Measurements from ENCODE around the gene MAP3K7CL.

MAP3K7CL gene

GRCh38 chr21:29201186-29201585 lies 70.7 kb downstream of the MAP3K7CL start:
- DNase-seq, result no peak

DNA sequence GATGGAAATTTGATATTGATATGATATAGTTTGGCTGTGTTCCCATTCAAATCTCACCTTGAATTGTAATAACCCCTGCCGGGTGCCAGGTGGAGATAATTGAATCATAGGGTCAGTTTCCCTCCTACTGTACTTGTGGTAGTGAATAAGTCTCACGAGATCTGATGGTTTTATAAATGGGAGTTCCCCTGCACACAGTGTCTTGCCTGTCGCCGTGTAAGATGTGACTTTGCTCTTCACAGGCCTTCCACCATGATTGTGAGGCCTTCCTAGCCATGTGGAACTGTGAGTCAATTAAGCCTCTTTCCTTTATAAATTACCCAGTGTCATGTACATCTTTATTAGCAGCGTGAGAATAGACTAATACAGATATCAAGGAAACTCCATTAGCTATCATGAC lies 74.6 kb downstream of the MAP3K7CL start:
- DNase-seq, result no peak

GRCh38 chr21:29205988-29206387 lies 75.5 kb downstream of the MAP3K7CL start:
- DNase-seq, result no peak

GRCh38 chr21:29206445-29206844 lies 76.0 kb downstream of the MAP3K7CL start:
- no peak for DNase-seq

DNA sequence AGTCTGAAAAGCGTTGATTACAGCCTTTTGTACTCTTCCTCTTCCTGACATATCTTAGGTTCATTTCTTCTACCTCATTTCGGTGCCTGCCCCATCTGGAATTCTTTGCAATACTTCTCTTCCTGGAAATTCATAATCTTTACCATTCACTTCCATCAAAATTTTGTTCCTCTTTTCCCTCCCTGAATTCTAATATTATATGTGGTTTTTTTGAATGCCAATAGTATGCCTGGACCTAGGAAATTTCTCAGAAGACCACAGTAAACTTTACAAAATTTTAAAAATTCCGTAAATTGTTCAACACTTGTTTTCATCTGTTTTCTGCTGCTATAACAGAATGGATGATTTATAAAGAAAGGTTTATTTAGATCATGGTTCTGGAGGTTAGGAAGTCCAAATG lies 76.8 kb downstream of the MAP3K7CL start:
- DNase-seq, result no peak

GRCh38 chr21:29208044-29208681 lies 77.7 kb downstream of the MAP3K7CL start:
- DNase-seq, result no peak

DNA sequence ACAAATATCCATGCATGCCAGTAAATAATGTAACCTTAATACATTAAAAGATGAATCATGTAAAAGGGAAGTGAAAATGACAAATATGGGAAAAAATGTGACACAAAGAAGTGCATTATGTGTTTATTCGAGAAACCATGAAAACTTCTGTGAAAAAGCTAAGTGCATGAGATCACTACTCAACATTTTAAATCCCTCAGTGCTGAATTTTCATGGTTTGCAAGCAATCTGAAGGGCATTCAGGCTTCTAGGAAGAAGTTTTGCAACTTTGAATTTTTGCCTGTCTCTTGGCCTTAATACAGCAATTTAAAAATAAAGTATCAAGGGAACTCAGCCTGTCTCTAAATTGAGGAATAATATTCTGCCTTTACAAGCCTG lies 78.2 kb downstream of the MAP3K7CL start:
- DNase-seq, result no peak

DNA sequence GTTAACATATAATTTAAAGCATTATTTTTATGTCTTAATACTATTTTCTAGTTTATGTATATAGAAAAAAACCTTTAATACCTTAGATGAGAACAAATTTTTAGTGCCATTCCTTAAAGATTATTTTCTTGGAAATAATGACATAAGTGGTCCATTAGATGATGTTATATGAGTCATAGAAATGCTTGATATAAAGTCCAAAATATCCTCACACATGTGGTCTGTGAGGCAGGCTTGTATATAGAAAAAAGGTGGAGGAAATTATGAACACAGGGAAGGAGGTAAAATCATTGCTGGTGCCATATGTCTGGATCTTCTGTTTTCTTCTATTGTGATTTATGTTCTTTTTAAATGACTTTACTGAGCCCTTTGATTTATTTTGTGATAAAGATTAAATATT lies 79.3 kb downstream of the MAP3K7CL start:
- no peak for DNase-seq

- no peak for DNase-seq
Observed at GRCh38 chr21:29211205-29211604, 80.8 kb downstream of the MAP3K7CL start.

- no peak for DNase-seq
Observed at GRCh38 chr21:29212446-29212845, 82.0 kb downstream of the MAP3K7CL start.

DNA sequence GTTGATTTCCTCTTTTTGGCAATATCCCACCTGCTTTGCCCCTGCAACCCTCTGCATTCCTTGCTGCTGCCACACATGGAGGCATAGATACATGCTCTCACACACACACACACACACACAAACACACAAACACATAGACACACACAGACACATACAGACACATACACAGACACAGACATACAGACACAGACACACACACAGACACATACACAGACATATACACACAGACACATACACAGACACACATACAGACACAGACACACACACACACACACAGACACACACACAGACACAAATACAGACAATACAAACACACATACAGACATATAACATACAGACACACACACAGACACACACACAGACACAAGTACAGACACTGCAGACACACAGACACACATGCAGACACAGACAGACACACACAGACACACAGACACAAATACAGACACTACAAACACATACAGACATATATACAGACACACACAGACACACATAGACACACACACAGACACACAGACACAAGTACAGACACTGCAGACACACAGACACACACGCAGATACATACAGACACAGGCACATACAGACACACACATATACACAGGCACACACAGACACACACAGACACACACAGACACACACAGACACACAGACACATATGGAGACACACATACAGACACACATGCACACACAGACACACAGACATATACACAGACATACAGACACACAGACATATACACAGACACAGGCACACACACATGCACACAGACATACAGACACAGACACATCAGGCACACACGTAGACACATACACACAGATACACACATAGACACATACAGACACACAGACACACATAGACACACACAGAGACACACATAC lies 83.3 kb downstream of the MAP3K7CL start:
- DNase-seq, result no peak

- DNase-seq, result no peak
Observed at GRCh38 chr21:29215709-29216108, 85.3 kb downstream of the MAP3K7CL start.

DNA sequence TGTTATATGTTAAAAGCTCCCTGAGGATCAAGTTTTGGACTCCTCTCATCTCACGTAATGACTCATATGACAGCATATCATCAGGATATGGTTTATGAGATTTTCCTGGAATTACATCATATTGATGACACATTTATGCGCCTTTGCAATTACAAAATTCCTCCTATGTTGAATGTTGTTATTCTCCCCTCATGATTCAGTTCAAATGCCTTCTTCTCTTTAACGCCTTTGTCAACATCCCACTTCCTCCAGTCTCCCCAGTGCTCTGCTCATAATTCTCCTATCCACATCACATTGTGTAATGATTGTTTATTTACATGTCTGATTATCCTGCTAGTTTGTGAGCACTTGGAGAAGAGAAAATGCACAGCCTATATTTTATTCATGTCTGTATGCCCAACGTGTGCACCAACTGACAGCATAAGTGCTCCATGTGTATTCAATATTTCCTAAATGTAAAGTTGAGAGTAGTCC lies 87.4 kb downstream of the MAP3K7CL start:
- no peak for DNase-seq

GRCh38 chr21:29218749-29219148 lies 88.3 kb downstream of the MAP3K7CL start:
- no peak for DNase-seq

DNA sequence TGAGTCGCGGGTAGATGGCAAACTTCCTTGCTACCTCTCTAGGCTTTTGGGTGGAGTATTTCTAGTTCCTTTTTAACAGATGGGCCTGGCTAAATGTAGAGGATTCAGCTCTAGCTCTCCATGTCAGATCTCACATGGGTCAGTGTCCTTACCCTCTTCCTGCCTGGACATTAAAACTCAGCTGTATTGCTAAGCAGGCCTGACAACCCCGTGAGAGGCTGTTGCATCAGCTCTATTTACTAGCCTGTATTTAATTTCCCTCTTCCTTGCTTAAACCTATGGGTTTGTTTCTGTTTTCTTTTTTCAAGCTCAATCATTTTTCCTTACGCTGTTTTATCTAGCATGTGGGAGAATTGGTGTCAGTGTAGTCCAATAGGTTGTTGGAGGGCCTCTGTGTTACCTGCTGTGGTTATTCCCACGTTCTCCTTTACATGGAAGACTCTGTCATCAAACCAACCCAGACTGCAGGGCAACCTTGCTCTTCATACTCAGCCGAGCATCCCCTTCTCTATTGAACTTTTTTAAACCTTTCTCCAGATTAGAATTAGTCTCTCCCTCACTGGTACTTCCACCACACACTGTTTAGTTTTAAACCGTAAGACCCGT lies 88.8 kb downstream of the MAP3K7CL start:
- DNase-seq, result no peak

DNA sequence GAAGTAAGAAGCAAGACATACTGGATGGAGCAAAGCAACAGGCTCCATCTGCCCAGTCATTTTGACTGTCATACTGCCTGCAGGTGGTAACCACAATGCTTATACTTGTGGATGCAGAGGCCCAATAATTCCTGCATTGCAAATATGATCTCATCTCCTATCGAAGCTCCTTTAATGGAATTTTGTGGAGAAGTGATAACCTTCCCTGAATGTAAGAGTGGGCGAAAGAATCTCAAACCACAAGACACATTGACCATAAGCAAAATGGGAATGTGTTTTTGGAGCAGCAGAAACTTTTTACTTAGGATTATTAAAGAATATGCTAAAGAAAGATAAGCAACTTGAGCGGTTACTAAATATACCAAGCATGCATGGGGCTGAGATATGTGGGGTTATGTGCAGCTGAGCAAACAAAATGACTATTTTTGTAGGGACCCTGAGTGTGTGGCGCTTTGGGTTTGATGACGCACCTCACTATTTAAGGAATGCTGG lies 90.9 kb downstream of the MAP3K7CL start:
- DNase-seq, result no peak

GRCh38 chr21:29224006-29224405 lies 93.6 kb downstream of the MAP3K7CL start:
- no peak for DNase-seq

Measured in stimulated activated CD8-positive, alpha-beta memory T cell treated with anti-CD3 and anti-CD28 coated beads, Interleukin-4, amount 100 ng/mL, for 48 hours (primary cell).